IMR-90 (cell line): Measurements from ENCODE around the gene RAD51B. TPM values are rescaled to one million over a fixed set of nuclear protein-coding genes. Genes with fewer than 3 reads are reported as not detected.

Experiments
- ATAC-seq: fragments of 200-7000 bp; cut with Tn5 transposase; 2 replicates; pipeline ENCODE4 v1.9.1; 2020; ENCODE audit warnings: low read depth, mild to moderate bottlenecking, moderate library complexity
- BruUV-seq: library from RNA; stranded (reverse); fragments of 400-500 nt; replicated peaks from 2 replicates; lab custom pipeline; 2021; lab: Mats Ljungman, UMichigan
- CTCF ChIA-PET: fragments of 300-600 bp; formaldehyde crosslinking; extraction: SDS; loops from one replicate; lab custom pipeline; 2021; ENCODE audit warnings: antibody characterized with exemption; lab: Yijun Ruan, JAX
- POLR2A ChIA-PET: fragments of 300-600 bp; sonication (Branson Sonifier 250); formaldehyde crosslinking; loops from one replicate; lab custom pipeline; 2022; ENCODE audit warnings: antibody characterized with exemption; ENCODE audit not compliant: unreplicated experiment; lab: Charles Lee
- DNase-seq: peaks from one replicate; pipeline ENCODE4 v3.0.0; 2013
- H2AFZ ChIP-seq: replicated peaks from 2 replicates; pipeline ENCODE3; 2013; ENCODE audit warnings: low read length, mild to moderate bottlenecking; ENCODE audit not compliant: poor library complexity
- H2AK5ac ChIP-seq: 2 replicates; pipeline ENCODE4 v1.6.1; 2013; ENCODE audit warnings: low read depth, low read length, inconsistent platforms
- H2AK9ac ChIP-seq: replicated peaks from 2 replicates; pipeline ENCODE3; 2013; ENCODE audit warnings: mild to moderate bottlenecking, low read depth, low read length, moderate library complexity; ENCODE audit not compliant: poor library complexity
- H2BK120ac ChIP-seq: 2 replicates; pipeline ENCODE4 v1.6.1; 2013; ENCODE audit warnings: low read depth, low read length, inconsistent platforms
- H2BK15ac ChIP-seq: 3 replicates; pipeline ENCODE4 v1.6.1; 2013; ENCODE audit warnings: low read depth, low read length, inconsistent platforms
- H2BK20ac ChIP-seq: 2 replicates; pipeline ENCODE4 v1.6.1; 2013; ENCODE audit warnings: low read depth, mild to moderate bottlenecking, inconsistent platforms, low read length, moderate library complexity
- H2BK5ac ChIP-seq: 2 replicates; pipeline ENCODE4 v1.6.1; 2013; ENCODE audit warnings: mild to moderate bottlenecking, low read depth, low read length, inconsistent platforms; ENCODE audit not compliant: poor library complexity, severe bottlenecking
- H3K14ac ChIP-seq: replicated peaks from 2 replicates; pipeline ENCODE4 v1.6.1; 2013; ENCODE audit warnings: low read depth, low read length, inconsistent platforms
- H3K18ac ChIP-seq: 2 replicates; pipeline ENCODE4 v1.6.1; 2013; ENCODE audit warnings: low read depth, low read length, control low read depth
- H3K23ac ChIP-seq: 2 replicates; pipeline ENCODE4 v1.6.1; 2013; ENCODE audit warnings: low read depth, low read length, inconsistent platforms
- H3K27ac ChIP-seq: 2 replicates; pipeline ENCODE4 v1.5.1; 2013; ENCODE audit warnings: mild to moderate bottlenecking, control low read depth, low read length; ENCODE audit not compliant: insufficient read depth
- H3K27me3 ChIP-seq: 2 replicates; pipeline ENCODE4 v1.6.1; 2013; ENCODE audit warnings: low read length; ENCODE audit not compliant: control insufficient read depth, insufficient read depth
- H3K36me3 ChIP-seq: 2 replicates; pipeline ENCODE4 v1.6.1; 2013; ENCODE audit warnings: low read length, mixed read lengths; ENCODE audit not compliant: control insufficient read depth, insufficient read depth
- H3K4ac ChIP-seq: 2 replicates; pipeline ENCODE4 v1.6.1; 2013; ENCODE audit warnings: low read depth, low read length, inconsistent platforms
- H3K4me1 ChIP-seq: 2 replicates; pipeline ENCODE4 v1.6.1; 2013; ENCODE audit warnings: low read length, mixed read lengths; ENCODE audit not compliant: control insufficient read depth, insufficient read depth
- H3K4me2 ChIP-seq: 2 replicates; pipeline ENCODE4 v1.6.1; 2013; ENCODE audit warnings: low read depth, mild to moderate bottlenecking, control low read depth, low read length, moderate library complexity
- H3K4me3 ChIP-seq: 2 replicates; pipeline ENCODE4 v1.5.1; 2013; ENCODE audit warnings: low read depth, mild to moderate bottlenecking, control low read depth, low read length, moderate library complexity; ENCODE audit not compliant: insufficient read depth
- H3K56ac ChIP-seq: 2 replicates; pipeline ENCODE4 v1.6.1; 2013; ENCODE audit warnings: low read length, inconsistent platforms; ENCODE audit not compliant: insufficient read depth; ENCODE audit errors: extremely low read depth
- H3K79me1 ChIP-seq, 2 experiments: 2 replicates each; pipeline ENCODE4 v1.6.1; 2013; ENCODE audit warnings: low read length in 2 of 2, inconsistent platforms in 1 of 2, low read depth in 1 of 2
- H3K9ac ChIP-seq: 2 replicates; pipeline ENCODE4 v1.6.1; 2013; ENCODE audit warnings: low read depth, low read length, control low read depth
- H3K9me1 ChIP-seq: 2 replicates; pipeline ENCODE4 v1.6.1; 2013; ENCODE audit warnings: low read length, inconsistent platforms; ENCODE audit not compliant: insufficient read depth
- H3K9me3 ChIP-seq: 2 replicates; pipeline ENCODE4 v1.6.1; 2013; ENCODE audit warnings: low read length; ENCODE audit not compliant: control insufficient read depth, insufficient read depth
- H4K20me1 ChIP-seq: 2 replicates; pipeline ENCODE4 v1.6.1; 2013; ENCODE audit warnings: low read length, inconsistent platforms; ENCODE audit not compliant: insufficient read depth
- H4K5ac ChIP-seq: 2 replicates; pipeline ENCODE4 v1.6.1; 2013; ENCODE audit warnings: mild to moderate bottlenecking, low read depth, low read length, control low read depth
- H4K8ac ChIP-seq, 2 experiments: 2 replicates each; pipeline ENCODE4 v1.6.1; 2013; ENCODE audit warnings: low read depth in 2 of 2, low read length in 2 of 2, control low read depth in 1 of 2, inconsistent platforms in 1 of 2
- H4K91ac ChIP-seq: 2 replicates; pipeline ENCODE4 v1.6.1; 2013; ENCODE audit warnings: low read depth, low read length, inconsistent platforms; ENCODE audit not compliant: insufficient read depth
- BHLHE40 ChIP-seq: fragments of 150-350 bp; IDR thresholded peaks from 2 replicates; pipeline ENCODE4 v1.6.1; 2016; ENCODE audit warnings: mild to moderate bottlenecking, low read depth, low read length
- CHD1 ChIP-seq: IDR thresholded peaks from 2 replicates; pipeline ENCODE4 v1.6.1; 2012; ENCODE audit warnings: low read depth, low read length, improper control_type of control experiment
- CTCF ChIP-seq: conservative IDR thresholded peaks from 2 replicates; pipeline ENCODE4 v1.5.1; 2012; ENCODE audit warnings: mild to moderate bottlenecking, low read depth, low read length, improper control_type of control experiment
- FOS ChIP-seq: fragments of 150-350 bp; IDR thresholded peaks from 2 replicates; pipeline ENCODE4 v1.6.1; 2016; ENCODE audit warnings: low read depth, low read length
- MAZ ChIP-seq: IDR thresholded peaks from 2 replicates; pipeline ENCODE4 v1.6.1; 2012; ENCODE audit warnings: low read depth, mild to moderate bottlenecking, low read length, improper control_type of control experiment, moderate library complexity, borderline replicate concordance
- MXI1 ChIP-seq: IDR thresholded peaks from 2 replicates; pipeline ENCODE4 v1.6.1; 2012; ENCODE audit warnings: low read depth, mild to moderate bottlenecking, low read length, moderate library complexity, borderline replicate concordance
- NFE2L2 ChIP-seq: fragments of 150-350 bp; IDR thresholded peaks from 2 replicates; pipeline ENCODE4 v1.6.1; 2016; ENCODE audit warnings: low read depth, mild to moderate bottlenecking, low read length
- POLR2A ChIP-seq: IDR thresholded peaks from 2 replicates; pipeline ENCODE4 v1.6.1; 2012; ENCODE audit warnings: mild to moderate bottlenecking, low read depth, low read length
- RAD21 ChIP-seq: IDR thresholded peaks from 2 replicates; pipeline ENCODE4 v1.6.1; 2012; ENCODE audit warnings: low read length, improper control_type of control experiment
- RCOR1 ChIP-seq: IDR thresholded peaks from 2 replicates; pipeline ENCODE4 v1.6.1; 2012; ENCODE audit warnings: mild to moderate bottlenecking, low read length, improper control_type of control experiment; ENCODE audit not compliant: insufficient replicate concordance
- RFX5 ChIP-seq: IDR thresholded peaks from 2 replicates; pipeline ENCODE4 v1.8.0; 2012; ENCODE audit warnings: low read depth, mild to moderate bottlenecking, low read length, moderate library complexity
- SMC3 ChIP-seq: fragments of 150-350 bp; IDR thresholded peaks from 2 replicates; pipeline ENCODE4 v1.6.1; 2016; ENCODE audit warnings: low read depth, mild to moderate bottlenecking, antibody characterized with exemption, low read length, moderate library complexity
- WGBS, 2 experiments: methylation state at CpG; one replicate each; pipeline versions ENCODE4 v1.1.5 to v1.1.7; 2013; ENCODE audit warnings: missing lambda C conversion rate in 2 of 2; ENCODE audit not compliant: insufficient read length in 1 of 2; ENCODE audit errors: extremely low coverage in 2 of 2; 5-methylcytosine and 5-hydroxymethylcytosine counted together
- dilution Hi-C: fragments of 300-500 bp; cut with HindIII; formaldehyde crosslinking; loops from one replicate; pipeline ENCODE4 v1.14.3; 2018; ENCODE audit warnings: low sequenced_read_pairs; ENCODE audit not compliant: unreplicated experiment
- in situ Hi-C: fragments of 300-500 bp; cut with MboI; formaldehyde crosslinking; loops from 3 replicates; pipeline ENCODE4 v1.14.3; 2019; ENCODE audit warnings: low sequenced_read_pairs, inconsistent platforms, mixed read lengths
- intact Hi-C: fragments of 100-400 bp; cut with micrococcal nuclease; formaldehyde crosslinking; loops from 2 replicates; pipeline ENCODE4 v1.10.0; 2022
- polyA plus RNA-seq, 3 experiments: library from polyadenylated mRNA; depleted of rRNA; stranded (reverse); fragments of >200 nt; gene quantifications; 2 replicates each; pipeline ENCODE4 v1.2.3, GENCODE V29; 2012; ENCODE audit warnings: low replicate concordance in 1 of 3
- total RNA-seq: library from RNA; depleted of rRNA; stranded (reverse); fragments of >200 nt; gene quantifications from 2 replicates; pipeline ENCODE4 v1.2.3, GENCODE V29; 2012

The RAD51B gene
- total and polyA plus RNA-seq, 2 of the 4 experiments (the other 2 are of a cell fraction), result 5.1 to 18.8 TPM

- H3K9me1 ChIP-seq, result no peaks in the 10 kb centered on the region; the same call in 1 of the 2 replicates
- H4K8ac ChIP-seq, result peak overlapping the region in 1 of 2 experiments; percentile 73; a peak in 2 of 4 replicates
- ATAC-seq (peak; percentile 74), DNase-seq (peak; percentile 38)
- H3K9me3 ChIP-seq, result no peaks in the 10 kb centered on the region
- H2BK5ac ChIP-seq, result peak overlapping the region; percentile 58
- BruUV-seq, result no TSS peak
- TF ChIP-seq CHD1 (no peak), NFE2L2 (no peak), POLR2A (no peak), RCOR1 (no peak), FOS (no peak), RAD21 (no peak), SMC3 (no peak), MXI1 (no peak), MAZ (no peak), BHLHE40 (no peak), CTCF (no peak), RFX5 (no peak)
- H4K5ac ChIP-seq, result peak overlapping the region; percentile 87
- no peak overlapping the region for H2AK9ac ChIP-seq
- dilution Hi-C loops (no loop called here), in situ Hi-C loops (no loop called here), intact Hi-C loops (no loop called here)
- H2AFZ ChIP-seq, result no peak overlapping the region
- no peaks in the 10 kb centered on the region for H3K36me3 ChIP-seq
- no peaks in the 10 kb centered on the region; a peak in 1 of 4 replicates for H3K79me1 ChIP-seq
- H3K18ac ChIP-seq, result peak overlapping the region; percentile 70; the same call in 1 of the 2 replicates
- no peaks in the 10 kb centered on the region for H4K20me1 ChIP-seq
- H2AK5ac ChIP-seq, result peak overlapping the region; percentile 52; the same call in 1 of the 2 replicates
- H2BK120ac ChIP-seq, result peak overlapping the region; percentile 20; the same call in 1 of the 2 replicates
- peaks cover 6% of the 10 kb centered on the region for H3K4me1 ChIP-seq
- no peak overlapping the region for H3K9ac ChIP-seq
- H3K27ac ChIP-seq, result no peak overlapping the region
- ChIA-PET CTCF (no interaction called here), POLR2A (no interaction called here)
- H3K27me3 ChIP-seq, result no peaks in the 10 kb centered on the region
- H3K4me3 ChIP-seq, result no peak overlapping the region
- H3K4ac ChIP-seq, result peak overlapping the region; percentile 52; the same call in 1 of the 2 replicates
- H3K14ac ChIP-seq, result peak overlapping the region; percentile 78; the same call in 1 of the 2 replicates
- WGBS, 2 experiments, result no CpG with 5 or more reads among the region's 3 CpGs
- no peak overlapping the region for H3K56ac ChIP-seq
- peak overlapping the region; percentile 65; the same call in 2 of the 3 replicates for H2BK15ac ChIP-seq
- H3K23ac ChIP-seq, result 0 out of 2 replicates have a peak overlapping the region, but pooled peaks have one; percentile 34
- peak overlapping the region; percentile 15; the same call in 1 of the 2 replicates for H2BK20ac ChIP-seq
- no peak overlapping the region for H4K91ac ChIP-seq
- peak overlapping the region; percentile 61 for H3K4me2 ChIP-seq
Measured at GRCh38 chr14:68181519-68182326, 362.1 kb downstream of the RAD51B start.
